Suprapubic skin (tissue), 4 donors: ENCODE measurements around the gene MAD2L1. TPM values are rescaled to one million over a fixed set of nuclear protein-coding genes. Genes with fewer than 3 reads are reported as not detected.
"Not testable (repeated sequence)": the region's sequence is repeated elsewhere in the genome, so short reads cannot be mapped to it uniquely, and the experiment has no call there.

Experiments
- DNase-seq, 2 donors: peaks; one replicate each; pipeline ENCODE4 v3.0.0-alpha.2; 2019; ENCODE audit warnings: low spot score in 2 of 2
- H3K27ac ChIP-seq: fragments of 200-600 bp; sonication (generic); one replicate; pipeline ENCODE4 v1.5.1; 2019
- H3K27me3 ChIP-seq: fragments of 200-600 bp; sonication (generic); one replicate; pipeline ENCODE4 v1.5.1; 2019
- H3K36me3 ChIP-seq: fragments of 200-600 bp; sonication (generic); one replicate; pipeline ENCODE4 v1.5.1; 2019
- H3K4me1 ChIP-seq: fragments of 200-600 bp; sonication (generic); one replicate; pipeline ENCODE4 v1.5.1; 2019
- H3K4me3 ChIP-seq: fragments of 200-600 bp; sonication (generic); one replicate; pipeline ENCODE4 v1.5.1; 2019; ENCODE audit warnings: mild to moderate bottlenecking
- H3K9me3 ChIP-seq: fragments of 200-600 bp; sonication (generic); one replicate; pipeline ENCODE4 v1.5.1; 2019
- CTCF ChIP-seq, 2 donors: fragments of 200-600 bp in 1 of 2; fragments of 450-650 bp in 1 of 2; sonication (generic) in 1 of 2; IDR thresholded peaks; one replicate each; pipeline ENCODE4 v1.5.1; 2016 to 2019; ENCODE audit warnings: antibody characterized with exemption in 2 of 2, mild to moderate bottlenecking in 1 of 2, moderate library complexity in 1 of 2
- EP300 ChIP-seq: sonication (generic); formaldehyde crosslinking; IDR thresholded peaks from one replicate; pipeline ENCODE4 v1.6.1; 2017; ENCODE audit warnings: antibody characterized with exemption
- POLR2A ChIP-seq, 2 donors: fragments of 450-650 bp; IDR thresholded peaks; one replicate each; pipeline ENCODE4 v1.6.1; 2017; ENCODE audit warnings: antibody characterized with exemption in 2 of 2, mild to moderate bottlenecking in 2 of 2, moderate library complexity in 2 of 2
- POLR2AphosphoS5 ChIP-seq, 3 donors: sonication (generic); formaldehyde crosslinking; IDR thresholded peaks; one replicate each; pipeline ENCODE4 v1.6.1; 2017; ENCODE audit warnings: antibody characterized with exemption in 3 of 3
- WGBS: methylation state at CpG from one replicate; pipeline ENCODE4 v1.1.5; 2018; 5-methylcytosine and 5-hydroxymethylcytosine counted together
- total RNA-seq, 4 donors: library from RNA; depleted of rRNA; stranded (reverse); fragments of >200 nt; gene quantifications; one replicate each; pipeline ENCODE4 v1.1.0, GENCODE V29; 2016

Gene MAD2L1
- total RNA-seq, 4 donors from 2014 or later: 0.68 to 3.0 (median 1.3) TPM

- WGBS: 95% methylated on average over 2 of the region's 2 CpGs
- H3K9me3 ChIP-seq: no peaks in the 10 kb centered on the region
- H3K4me3 ChIP-seq: no peak overlapping the region
- H3K27me3 ChIP-seq: no peaks in the 10 kb centered on the region
- no peak for DNase-seq
- H3K27ac ChIP-seq: no peak overlapping the region
- H3K4me1 ChIP-seq: no peaks in the 10 kb centered on the region
- no peak for TF ChIP-seq CTCF (IDR thresholded peaks at IDR 0.05)
- no peak for TF ChIP-seq EP300
- TF ChIP-seq POLR2A (IDR thresholded peaks at IDR 0.05): no peak
- TF ChIP-seq POLR2AphosphoS5 (IDR thresholded peaks at IDR 0.05): no peak
- H3K36me3 ChIP-seq: no peaks in the 10 kb centered on the region
These were observed 21.9 kb upstream of the MAD2L1 start for GRCh38 chr4:120088507-120088906.

GRCh38 chr4:120088066-120088465, 21.4 kb upstream of the MAD2L1 start:
- WGBS: 53% methylated on average over 1 of the region's 1 CpG
- not testable (repeated sequence) for H3K4me3 ChIP-seq, H3K27ac ChIP-seq, DNase-seq, H3K27me3 ChIP-seq, H3K4me1 ChIP-seq, H3K9me3 ChIP-seq, H3K36me3 ChIP-seq

DNA sequence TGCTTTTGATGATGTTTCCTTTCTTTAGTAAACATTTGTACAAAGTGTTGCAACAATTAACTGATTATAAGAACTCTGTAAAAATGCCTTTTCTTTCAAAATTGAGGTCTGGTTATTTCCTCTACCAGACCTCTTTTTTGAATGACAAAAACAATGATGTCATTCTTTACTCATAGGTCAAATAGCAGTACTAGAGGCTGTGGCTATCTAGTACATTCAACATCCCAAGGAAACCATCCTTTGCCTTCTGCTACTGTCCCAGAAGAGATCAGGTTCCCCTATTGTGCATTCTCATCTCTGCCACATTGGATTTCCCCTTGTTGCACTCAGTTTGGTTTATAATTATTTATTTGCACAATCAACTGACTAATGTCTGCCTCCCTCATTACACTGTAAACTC, 19.1 kb upstream of the MAD2L1 start:
- Histone ChIP-seq H3K4me1 (no peaks in the 10 kb centered on the region), H3K27ac (no peak overlapping the region), H3K27me3 (no peaks in the 10 kb centered on the region), H3K36me3 (no peaks in the 10 kb centered on the region), H3K4me3 (no peak overlapping the region), H3K9me3 (no peaks in the 10 kb centered on the region)
- DNase-seq: no peak
- TF ChIP-seq EP300 (no peak), POLR2AphosphoS5 (IDR thresholded peaks at IDR 0.05) (no peak), POLR2A (IDR thresholded peaks at IDR 0.05) (no peak), CTCF (IDR thresholded peaks at IDR 0.05) (no peak)

GRCh38 chr4:120084327-120084726, 17.7 kb upstream of the MAD2L1 start:
- no peaks in the 10 kb centered on the region for H3K27me3 ChIP-seq
- TF ChIP-seq CTCF (IDR thresholded peaks at IDR 0.05): no peak
- TF ChIP-seq POLR2A (IDR thresholded peaks at IDR 0.05): no peak
- TF ChIP-seq EP300: no peak
- no peak for TF ChIP-seq POLR2AphosphoS5 (IDR thresholded peaks at IDR 0.05)
- H3K4me3 ChIP-seq: no peak overlapping the region
- no peaks in the 10 kb centered on the region for H3K4me1 ChIP-seq
- no peak overlapping the region for H3K27ac ChIP-seq
- no peaks in the 10 kb centered on the region for H3K9me3 ChIP-seq
- DNase-seq: no peak
- H3K36me3 ChIP-seq: no peaks in the 10 kb centered on the region

DNA sequence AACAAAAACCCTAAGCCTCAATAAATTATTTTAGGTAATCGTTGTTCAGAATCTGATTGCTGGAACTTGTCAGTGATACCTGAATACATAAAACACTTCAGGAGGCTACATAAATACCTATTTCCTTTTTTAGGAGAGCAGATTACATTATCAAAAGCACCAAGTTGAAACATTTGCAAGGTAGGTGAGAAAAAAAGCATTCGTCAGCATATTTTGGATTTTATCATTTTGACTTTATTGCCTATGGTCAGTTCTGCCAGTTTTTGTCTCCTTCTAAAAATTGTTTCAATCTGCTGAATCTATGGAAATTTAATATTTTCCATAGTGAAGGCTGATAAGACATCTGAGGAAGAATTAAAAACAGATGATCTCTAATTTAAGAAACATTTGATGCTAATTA, 16.5 kb upstream of the MAD2L1 start:
- Histone ChIP-seq H3K4me3 (no peak overlapping the region), H3K9me3 (no peaks in the 10 kb centered on the region), H3K4me1 (no peaks in the 10 kb centered on the region), H3K27me3 (no peaks in the 10 kb centered on the region), H3K36me3 (no peaks in the 10 kb centered on the region), H3K27ac (no peak overlapping the region)
- 72% methylated on average over 2 of the region's 2 CpGs for whole genome bisulfite sequencing
- no peak for DNase-seq
- TF ChIP-seq EP300 (no peak), CTCF (IDR thresholded peaks at IDR 0.05) (no peak), POLR2AphosphoS5 (IDR thresholded peaks at IDR 0.05) (no peak), POLR2A (IDR thresholded peaks at IDR 0.05) (no peak)

DNA sequence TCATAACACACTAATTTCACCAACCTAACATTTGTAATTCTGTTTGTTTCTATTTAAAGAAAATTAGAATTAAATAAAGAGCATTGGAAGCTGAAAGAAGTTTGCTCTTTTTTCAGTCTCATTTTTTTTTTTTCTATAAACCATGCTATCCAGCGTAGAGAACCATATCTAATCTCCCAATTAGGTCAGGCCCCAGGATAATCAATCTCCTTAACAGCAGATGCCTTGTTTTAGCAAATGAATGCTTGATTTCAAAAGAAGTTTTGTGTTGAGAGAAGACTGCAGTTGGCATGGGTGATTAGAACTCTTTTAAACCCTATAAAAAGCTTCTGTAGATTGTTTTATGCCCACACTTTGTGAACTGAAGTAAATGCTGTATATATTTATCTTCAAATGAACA, 15.6 kb upstream of the MAD2L1 start:
- TF ChIP-seq POLR2AphosphoS5 (IDR thresholded peaks at IDR 0.05): no peak
- no peak for TF ChIP-seq CTCF (IDR thresholded peaks at IDR 0.05)
- no peak for TF ChIP-seq EP300
- TF ChIP-seq POLR2A (IDR thresholded peaks at IDR 0.05): no peak
- Histone ChIP-seq H3K9me3 (no peaks in the 10 kb centered on the region), H3K27me3 (no peaks in the 10 kb centered on the region), H3K4me3 (no peak overlapping the region), H3K36me3 (no peaks in the 10 kb centered on the region), H3K27ac (no peak overlapping the region), H3K4me1 (no peaks in the 10 kb centered on the region)
- WGBS: 88% methylated on average over 1 of the region's 1 CpG
- DNase-seq: no peak
